HG02970 (cell line): ENCODE measurements around the gene BEND6.
"Not testable (repeated sequence)": the region's sequence is repeated elsewhere in the genome, so short reads cannot be mapped to it uniquely, and the experiment has no call there.

Source experiments
- ATAC-seq: cut with Tn5 transposase; IDR thresholded peaks from one replicate; pipeline ENCODE4 v1.9.1; 2021; ENCODE audit warnings: mild to moderate bottlenecking, moderate library complexity, moderate number of reproducible peaks; ENCODE audit not compliant: unreplicated experiment, low FRiP score

Gene BEND6

DNA sequence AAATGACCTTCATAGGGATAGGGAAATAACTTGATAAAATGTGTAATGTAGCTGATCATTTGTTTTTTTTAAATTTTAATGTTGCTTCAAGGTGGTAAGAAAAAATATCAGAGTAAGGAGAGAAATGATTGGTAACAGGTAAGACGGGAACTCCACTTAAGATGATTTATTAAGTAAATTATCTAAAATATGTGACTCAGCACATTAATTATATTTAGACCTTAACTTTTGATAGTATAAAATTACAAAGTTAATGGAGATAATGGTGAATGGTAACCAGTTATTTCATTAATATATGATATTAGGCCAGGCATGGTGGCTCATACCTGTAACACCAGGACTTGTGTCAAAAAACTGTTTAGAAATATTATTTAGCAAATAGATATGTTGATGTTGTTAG, 10.2 kb downstream of the BEND6 start:
- ATAC-seq: no peak

DNA sequence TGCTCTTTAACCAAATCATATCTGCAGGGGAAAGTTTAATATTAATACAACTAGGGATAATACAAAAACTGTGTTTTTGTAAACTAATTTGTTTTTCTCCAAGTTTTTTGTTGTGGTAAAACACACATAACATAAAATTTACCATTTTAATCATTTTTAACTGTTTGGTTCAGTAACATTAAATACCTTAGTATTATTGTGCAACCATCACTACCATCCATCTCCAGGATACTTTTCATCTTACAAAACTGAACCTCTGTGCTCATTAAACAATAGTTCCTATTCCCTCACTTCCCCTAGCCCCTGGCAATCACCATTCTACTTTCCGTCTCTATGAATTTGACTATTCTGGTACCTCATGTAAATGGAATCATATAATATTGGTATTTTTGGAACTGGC, 15.9 kb downstream of the BEND6 start:
- no peak for ATAC-seq

DNA sequence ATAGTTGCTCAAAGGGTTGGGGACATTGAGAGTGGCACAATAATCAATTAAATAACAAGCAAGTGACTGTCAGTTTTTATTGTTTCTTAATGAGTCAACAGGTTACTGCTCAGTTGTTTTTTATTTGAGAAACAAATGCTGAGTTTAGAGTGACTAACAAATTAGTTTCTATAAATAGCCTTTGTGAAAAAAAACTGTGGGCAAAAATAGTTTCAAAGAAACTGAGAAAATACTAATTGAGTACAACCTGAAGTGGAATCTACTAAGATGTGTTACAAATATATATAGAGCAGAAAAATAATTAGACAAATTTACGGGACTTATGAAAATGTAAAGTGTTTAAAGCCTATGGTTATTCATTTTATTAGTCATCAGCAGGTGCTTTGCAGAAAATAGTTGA, 22.3 kb downstream of the BEND6 start:
- ATAC-seq: no peak

DNA sequence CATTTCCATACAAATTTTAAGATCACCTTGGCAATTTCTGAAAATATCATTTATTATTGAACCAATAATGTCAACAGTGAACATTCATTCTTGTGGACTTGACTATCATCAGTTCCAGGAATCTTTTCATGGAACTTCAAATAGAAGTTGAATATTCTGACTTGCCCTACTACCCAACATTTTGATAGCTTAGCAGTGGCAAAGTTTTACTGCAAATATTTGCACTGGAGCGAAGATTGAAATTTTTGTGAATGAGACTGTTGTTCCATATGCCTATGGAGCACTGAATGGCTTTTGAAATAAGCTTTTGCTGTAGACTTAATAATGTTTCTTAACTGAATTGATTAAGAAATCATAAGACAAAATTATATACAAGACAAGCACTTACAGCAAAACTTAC, 23.6 kb downstream of the BEND6 start:
- no peak for ATAC-seq

DNA sequence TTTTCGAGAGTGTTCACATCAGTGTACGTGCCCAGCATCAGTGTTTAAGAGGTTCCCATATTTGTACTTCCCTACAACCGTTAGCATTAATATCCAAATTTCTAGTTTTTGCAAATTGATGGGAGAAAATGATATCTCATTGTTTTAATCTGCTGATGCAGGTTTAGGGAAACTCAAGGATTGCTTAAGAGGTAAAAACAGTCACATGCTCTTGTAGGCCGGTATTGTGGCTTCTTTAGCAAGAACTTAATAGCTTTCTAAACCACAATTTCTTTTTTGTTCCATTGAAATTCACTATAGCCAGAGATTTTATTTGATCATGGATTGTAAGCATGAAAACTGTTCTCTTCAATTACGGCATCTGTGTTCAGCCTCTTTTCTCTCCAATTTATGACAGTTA, 29.5 kb downstream of the BEND6 start:
- no peak for ATAC-seq

DNA sequence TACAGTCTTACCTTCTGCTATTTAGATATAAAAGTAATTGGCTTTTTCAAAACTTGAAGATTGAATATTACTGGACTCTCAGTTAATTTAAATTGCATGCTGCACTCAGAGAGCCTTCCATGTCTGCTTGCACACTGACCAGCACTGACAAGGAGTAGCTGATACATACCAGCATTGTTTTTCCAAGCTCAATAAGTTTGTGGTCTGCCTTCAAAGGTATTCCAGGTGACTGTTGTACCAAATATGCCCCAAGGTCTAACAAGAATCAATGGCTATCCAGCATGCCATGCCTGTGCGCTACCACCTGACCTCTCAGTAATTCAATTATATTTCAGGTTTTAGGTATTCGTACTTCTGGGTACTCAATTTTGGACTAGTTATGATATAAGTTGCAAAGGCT, 30.0 kb downstream of the BEND6 start:
- ATAC-seq: no peak

DNA sequence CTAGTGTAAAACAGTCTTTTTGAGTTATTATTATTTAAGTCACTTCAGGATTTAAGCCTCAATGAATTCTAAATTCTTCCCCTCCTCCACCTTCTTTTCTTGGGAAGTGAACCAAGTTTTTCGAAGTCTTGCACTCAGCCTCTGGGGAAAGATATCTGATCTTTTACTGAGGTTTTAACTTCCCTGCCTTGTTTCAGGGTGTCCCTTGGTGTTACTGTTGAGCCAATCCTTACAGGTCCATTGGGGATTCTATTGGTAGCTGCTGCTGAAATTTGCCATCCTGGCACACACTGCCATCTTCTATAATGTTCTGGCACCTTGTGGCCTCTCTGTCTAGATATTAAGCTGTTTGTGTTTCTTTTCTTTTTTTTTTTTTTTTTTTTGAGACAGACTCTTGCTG, 31.7 kb downstream of the BEND6 start:
- ATAC-seq: no peak

DNA sequence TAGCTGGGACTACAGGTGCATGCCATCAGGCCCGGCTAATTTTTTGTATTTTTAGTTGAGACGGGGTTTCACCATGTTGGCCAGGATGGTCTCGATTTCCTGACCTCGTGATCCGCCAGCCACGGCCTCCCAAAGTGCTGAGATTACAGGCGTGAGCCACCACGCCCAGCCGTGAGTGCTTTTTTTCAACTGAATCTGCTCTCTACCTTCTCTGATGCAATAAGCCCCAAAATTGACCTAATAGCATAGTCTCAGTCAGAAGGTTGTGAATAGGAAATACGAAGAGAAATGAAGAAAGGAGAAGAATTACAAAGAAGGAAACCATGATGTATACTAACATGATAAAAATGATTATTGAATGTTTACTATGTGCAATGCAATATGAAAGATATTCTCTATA, 33.2 kb downstream of the BEND6 start:
- ATAC-seq: no peak

DNA sequence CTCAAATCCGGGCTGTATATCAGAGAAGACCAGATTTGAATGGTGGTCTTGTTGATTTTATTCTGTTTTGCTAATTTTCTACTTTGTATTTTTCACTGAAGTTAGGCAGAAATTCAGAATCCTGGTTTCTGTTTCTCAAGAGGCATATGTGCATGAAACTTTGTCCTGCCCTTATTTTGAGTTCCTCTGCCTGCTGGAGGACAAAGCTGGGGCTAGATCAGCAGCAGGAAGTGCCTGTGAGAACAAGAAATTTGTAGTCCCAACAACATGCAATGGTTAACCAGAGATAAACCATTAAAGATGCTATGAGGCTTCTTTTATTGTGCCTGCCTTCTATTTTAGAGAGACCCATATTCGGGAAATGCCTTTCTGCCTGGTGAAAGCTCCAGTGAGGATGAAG, 37.1 kb downstream of the BEND6 start:
- no peak for ATAC-seq

DNA sequence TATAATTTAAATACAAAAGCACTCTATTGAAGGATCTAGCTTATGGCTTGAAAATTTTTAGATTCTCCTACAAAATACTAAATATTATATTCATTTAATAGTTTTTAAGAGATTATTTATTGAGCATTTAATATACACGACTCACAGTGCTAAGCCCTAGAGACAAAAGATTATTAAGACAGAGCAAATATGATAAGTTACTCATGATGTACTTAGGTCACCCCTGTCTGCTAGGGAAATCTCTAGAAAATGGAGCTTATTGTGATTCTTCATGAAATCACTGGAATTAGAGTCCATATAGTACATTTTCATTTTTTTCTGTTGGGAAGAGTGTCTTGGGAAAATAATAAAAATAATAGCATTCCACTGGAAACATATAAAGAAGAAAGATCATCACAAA, 37.8 kb downstream of the BEND6 start:
- no peak for ATAC-seq

DNA sequence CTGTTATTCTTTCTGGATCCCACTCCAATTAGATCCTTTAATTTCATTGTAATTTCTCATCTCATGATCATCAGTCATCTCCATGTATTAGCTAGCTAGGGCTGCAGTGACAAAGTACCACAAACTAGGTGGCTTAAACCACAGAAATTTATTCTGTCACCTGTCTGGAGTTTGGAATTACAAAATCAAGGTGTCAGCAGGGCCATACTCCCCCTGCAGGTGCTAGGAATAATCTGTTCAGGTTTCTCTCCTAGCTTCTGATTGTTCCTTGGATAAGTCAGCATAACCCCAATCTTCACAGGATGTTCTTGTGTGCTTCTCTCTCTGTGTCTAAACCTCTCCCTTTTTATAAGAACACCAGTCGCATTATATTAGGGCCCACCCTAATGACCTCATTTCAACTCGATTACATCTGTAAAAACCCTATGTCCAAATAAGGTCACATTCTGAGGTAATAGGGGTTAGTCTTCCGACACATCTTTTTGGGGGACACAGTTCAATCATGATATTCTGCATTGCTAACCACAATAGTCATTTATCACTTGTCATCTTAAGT, 40.5 kb downstream of the BEND6 start:
- no peak for ATAC-seq

DNA sequence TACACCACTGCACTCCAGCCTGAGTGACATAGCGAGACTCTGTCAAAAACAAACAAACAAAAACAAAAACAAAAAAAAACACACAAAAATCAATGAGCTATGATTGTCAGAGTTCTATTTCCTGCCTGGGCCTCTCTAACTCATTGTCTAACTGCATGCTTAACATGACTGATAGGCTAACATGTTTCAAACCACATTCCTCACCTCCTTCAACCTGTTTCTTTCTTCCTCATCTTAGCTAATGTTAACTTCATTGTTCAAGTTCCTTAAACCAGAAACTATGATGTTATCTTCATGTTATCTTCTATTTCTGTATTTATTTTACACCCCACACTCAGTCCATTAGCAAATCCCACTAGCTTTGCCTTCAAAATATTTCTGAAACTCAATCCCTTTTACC, 41.5 kb downstream of the BEND6 start:
- ATAC-seq: no peak

DNA sequence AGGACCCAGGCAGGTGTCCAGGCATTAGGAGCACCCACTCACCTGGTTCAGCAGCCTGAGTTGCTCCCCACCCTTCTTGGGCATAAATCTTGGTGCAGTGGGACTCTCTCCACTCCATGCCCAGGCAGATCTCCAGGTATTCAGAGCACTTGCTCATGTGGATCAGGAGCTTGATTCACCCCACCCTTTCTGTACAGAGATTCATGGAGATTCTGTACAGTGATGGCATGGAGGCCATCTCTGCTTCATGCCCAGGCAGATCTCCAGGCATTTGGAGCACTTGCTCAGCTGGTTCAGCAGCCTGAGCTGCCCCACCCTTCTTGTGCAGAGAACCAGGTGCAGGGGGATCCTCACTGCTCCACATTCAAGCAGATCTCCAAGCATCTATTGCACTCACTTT, 44.1 kb downstream of the BEND6 start:
- ATAC-seq: no peak

DNA sequence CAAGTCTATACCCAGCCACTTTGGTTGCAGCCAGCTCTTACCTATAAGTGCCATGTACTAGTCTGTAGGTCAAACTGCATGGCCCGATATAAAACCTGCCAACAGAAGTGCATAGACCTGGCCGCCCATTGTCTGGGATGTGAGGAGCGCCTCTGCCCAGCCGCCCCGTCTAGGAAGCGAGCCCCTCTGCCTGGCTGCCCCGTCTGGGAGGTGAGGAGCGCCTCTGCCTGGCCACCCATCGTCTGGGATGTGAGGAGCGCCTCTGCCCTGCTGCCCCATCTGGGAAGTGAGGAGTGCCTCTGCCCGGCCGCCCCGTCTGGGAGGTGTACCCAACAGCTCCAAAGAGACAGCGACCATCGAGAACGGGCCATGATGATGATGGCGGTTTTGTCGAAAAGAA, 44.8 kb downstream of the BEND6 start:
- ATAC-seq: not testable (repeated sequence)

DNA sequence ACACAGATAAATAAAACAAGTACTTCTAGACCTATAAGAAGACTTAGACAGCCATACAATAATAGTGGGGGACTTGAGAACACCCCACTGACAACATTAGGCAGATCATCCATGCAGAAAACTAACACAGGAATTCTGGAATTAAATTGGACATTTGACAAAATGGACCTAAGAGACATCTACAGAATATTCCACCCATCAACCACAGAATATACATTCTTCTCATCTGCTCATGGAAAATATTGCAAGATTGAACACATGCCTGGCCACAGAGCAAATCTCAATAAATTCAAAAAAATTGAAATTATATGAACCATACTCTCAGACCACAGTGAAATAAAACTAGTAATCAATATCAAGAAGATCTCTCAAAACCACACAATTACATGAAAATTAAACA, 47.3 kb downstream of the BEND6 start:
- ATAC-seq: no peak

DNA sequence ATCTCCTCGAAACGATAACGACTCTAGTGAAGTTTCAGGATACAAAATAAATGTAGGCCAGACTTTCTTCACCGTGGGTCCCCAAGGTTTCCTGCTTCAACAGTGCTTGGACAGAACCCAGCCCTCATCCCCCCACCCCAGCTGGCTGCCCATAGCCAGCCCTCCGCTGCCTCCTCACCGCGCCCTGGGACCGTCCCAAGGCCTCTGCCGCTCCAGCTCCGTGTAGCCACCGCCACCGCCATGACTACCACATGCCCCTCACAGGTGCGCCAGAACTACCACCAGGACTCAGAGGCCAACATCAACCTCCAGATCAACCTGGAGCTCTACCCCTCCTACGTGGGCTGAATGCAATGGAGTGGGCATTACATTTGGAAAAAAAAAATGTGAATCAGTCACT, 49.4 kb downstream of the BEND6 start:
- ATAC-seq: no peak

DNA sequence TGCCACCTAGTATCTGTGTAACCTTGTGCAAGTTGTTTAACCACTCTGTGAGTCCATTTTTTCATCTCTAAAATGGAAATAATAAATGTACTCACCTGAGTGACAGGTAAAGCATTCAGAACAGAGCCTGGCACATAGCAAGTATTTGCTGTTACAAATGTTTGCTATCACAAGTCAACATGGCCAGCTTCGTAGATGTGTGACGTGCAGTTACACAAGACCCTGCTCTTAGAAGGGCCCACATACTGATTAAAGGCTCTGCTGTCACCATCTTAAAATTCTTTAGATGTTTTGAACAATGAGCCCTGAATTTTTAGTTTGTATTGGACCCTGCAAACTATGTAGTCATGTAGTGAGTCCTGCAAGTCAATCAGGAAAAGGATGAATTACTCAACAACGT, 51.2 kb downstream of the BEND6 start:
- no peak for ATAC-seq

DNA sequence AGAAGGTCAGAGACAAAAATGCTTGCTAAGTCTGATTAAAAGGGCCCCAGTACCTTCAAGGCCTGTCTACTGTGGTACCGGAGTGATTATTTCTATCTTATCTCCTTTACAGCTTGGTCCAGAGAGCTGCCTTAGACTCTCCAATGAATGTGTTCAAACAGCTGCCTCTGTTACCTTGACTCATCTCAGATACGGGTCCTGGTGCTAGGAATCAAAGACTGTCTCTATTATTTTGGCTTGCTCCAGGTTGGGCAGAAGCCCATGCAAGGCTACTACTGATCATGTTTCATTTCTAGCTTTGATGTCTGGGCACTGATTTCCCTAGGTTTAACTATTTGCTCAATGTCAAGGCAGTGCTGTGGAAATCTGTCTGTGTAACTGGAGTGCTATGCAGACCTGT, 53.2 kb downstream of the BEND6 start:
- not testable (repeated sequence) for ATAC-seq

DNA sequence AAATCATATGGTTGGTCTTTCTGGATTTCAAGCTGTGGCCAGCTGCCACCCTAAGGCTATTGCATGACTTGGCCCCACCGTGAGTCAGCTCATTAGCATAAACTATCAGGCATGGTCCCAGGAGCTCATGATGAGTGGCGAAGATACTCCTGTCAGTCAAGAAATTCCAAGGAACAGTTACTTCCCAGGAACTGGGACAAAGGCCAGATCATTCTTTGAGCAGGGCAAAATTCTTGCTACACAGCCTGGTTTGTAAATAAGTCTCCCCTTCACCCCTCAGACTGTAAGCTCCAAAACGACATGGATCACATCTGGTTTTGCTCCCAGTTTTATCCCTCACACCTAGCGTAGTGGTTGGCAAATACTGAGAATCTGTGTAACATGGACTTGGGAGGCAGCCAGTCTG, 58.6 kb downstream of the BEND6 start:
- ATAC-seq: no peak

DNA sequence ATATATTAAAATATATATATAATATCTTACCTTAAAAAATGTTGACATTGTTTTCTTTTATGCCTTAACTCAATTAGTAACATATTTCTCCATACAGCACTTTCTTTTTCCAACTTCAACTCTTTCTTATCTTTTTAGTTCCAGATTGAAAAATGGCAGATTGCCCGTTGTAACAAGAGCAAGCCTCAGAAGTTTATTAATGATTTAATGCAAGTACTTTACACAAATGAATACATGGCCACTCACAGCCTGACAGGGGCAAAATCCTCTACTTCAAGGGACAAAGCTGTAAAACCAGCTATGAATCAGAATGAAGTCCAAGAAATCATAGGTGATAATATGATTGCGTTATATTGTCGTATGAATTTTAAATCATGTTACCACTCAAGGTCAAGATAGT, 62.2 kb downstream of the BEND6 start:
- no peak for ATAC-seq

DNA sequence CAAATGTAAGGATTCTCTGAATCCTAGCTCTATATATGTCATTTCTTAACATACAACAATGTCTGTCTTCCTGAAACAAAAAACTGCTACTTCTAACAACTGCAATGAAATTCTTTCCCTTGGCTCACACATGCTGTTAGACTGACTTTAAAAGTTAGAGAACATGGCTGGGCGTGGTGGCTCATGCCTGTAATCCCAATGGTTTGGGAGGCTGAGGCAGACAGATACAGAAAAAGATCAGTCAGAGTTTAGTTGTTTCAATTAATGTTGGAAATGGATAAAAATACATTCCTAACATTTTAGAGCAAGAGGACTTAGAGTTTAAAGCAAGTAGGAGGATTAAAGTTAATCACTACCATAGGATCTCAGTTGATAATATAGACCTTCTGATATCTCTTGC, 62.9 kb downstream of the BEND6 start:
- no peak for ATAC-seq

DNA sequence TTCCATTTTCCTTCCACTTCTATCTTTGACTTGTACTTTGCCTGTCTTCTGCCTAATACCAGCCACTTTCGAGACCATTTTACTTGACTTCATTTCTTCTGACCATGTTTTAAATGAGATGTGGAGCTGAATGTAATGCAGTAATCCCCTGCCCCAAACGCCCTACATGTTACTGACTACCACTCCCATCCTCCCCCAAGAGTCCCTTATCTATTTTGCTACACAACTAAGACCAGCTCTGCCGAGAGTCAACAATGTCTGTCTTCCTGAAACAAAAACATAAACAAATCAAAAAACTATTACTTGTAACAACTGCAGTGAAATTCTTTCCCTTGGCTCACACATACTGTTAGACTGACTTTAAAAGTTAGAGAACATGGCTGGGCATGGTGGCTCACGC, 64.5 kb downstream of the BEND6 start:
- ATAC-seq: no peak

DNA sequence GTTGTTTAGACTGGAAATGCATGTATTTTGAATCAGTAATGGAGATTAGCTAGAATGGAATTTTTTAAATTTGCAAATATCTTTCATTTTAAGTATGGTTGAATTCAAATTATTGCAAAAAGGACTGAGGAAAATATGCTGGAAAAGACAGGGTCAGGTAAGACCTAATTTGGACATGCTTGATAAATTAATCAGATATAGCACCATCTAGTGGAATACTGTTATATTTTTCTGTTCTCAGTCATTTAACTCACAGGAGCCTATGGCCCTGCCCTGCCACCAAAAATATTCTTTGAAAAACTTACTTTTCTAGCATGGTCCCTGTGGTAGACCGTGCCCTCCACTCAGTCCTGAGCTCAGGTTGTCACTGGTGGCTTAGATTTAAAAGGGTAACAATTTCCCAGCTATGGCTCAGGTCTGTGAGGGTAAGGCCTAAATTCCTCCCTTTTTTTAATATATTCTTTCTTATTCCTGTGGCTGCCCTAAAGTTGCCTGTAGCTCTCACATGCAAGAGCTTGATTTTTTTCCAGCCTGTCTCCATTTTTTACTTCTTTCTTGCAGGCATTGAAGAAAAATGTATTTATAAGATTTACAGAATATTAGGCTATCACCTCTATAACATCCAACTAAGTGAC, 66.3 kb downstream of the BEND6 start:
- no peak for ATAC-seq
